Activated T-helper 2 cell treated with anti-CD3 and anti-CD28 coated beads, Interferon-gamma antibody, Interleukin-2, Interleukin-4, amounts not matched to agents 10 μg/mL and 5 μg/mL and 100 μg/mL, durations not matched to agents 14 hours and 24 hours and 36 hours (primary cell): ENCODE measurements around the gene SERINC5. TPM values are rescaled to one million over a fixed set of nuclear protein-coding genes. Genes with fewer than 3 reads are reported as not detected.
"Not testable (repeated sequence)": the region's sequence is repeated elsewhere in the genome, so short reads cannot be mapped to it uniquely, and the experiment has no call there.

ENCODE experiments used
- DNase-seq: peaks from one replicate; pipeline ENCODE4 v3.0.0; 2021; ENCODE audit warnings: low spot score
- H3K27ac Mint-ChIP-seq: one replicate; pipeline ENCODE4 v1.8.0; 2021; ENCODE audit warnings: mixed read lengths
- H3K27me3 Mint-ChIP-seq: one replicate; pipeline ENCODE4 v1.8.0; 2021; ENCODE audit warnings: low read depth, mixed read lengths
- H3K36me3 Mint-ChIP-seq: one replicate; pipeline ENCODE4 v1.8.0; 2021; ENCODE audit warnings: low read depth, mixed read lengths
- H3K4me1 Mint-ChIP-seq: one replicate; pipeline ENCODE4 v1.8.0; 2021; ENCODE audit warnings: low read depth, mixed read lengths
- H3K4me3 Mint-ChIP-seq: one replicate; pipeline ENCODE4 v1.8.0; 2021; ENCODE audit warnings: low read depth, mild to moderate bottlenecking, moderate library complexity, mixed read lengths
- H3K9me3 Mint-ChIP-seq: one replicate; pipeline ENCODE4 v1.8.0; 2021; ENCODE audit warnings: mixed read lengths
- intact Hi-C: fragments of 100-400 bp; cut with micrococcal nuclease; formaldehyde crosslinking; loops from one replicate; pipeline ENCODE4 v1.15.1; 2023
- total RNA-seq: library from RNA; stranded (reverse); gene quantifications from 2 replicates; pipeline ENCODE4 v1.2.3, GENCODE V29; 2022

Gene SERINC5
- total RNA-seq, 1 donor from 2014 or later, result 18.9 TPM

- H3K4me1 Mint-ChIP-seq, result peaks cover 26% of the 10 kb centered on the region
- no peak overlapping the region for H3K4me3 Mint-ChIP-seq
- DNase-seq, result no peak
- peaks cover 78% of the 10 kb centered on the region for H3K36me3 Mint-ChIP-seq
- H3K27me3 Mint-ChIP-seq, result no peaks in the 10 kb centered on the region
- peaks cover 3% of the 10 kb centered on the region for H3K9me3 Mint-ChIP-seq
- H3K27ac Mint-ChIP-seq, result no peak overlapping the region
- intact Hi-C loops, result no loop called here
Observed at GRCh38 chr5:80168388-80169028, 87.3 kb downstream of the SERINC5 start.

GRCh38 chr5:80165452-80165851 is 90.4 kb downstream of the SERINC5 start:
- H3K27ac Mint-ChIP-seq, result no peak overlapping the region
- H3K9me3 Mint-ChIP-seq, result peaks cover 6% of the 10 kb centered on the region
- H3K36me3 Mint-ChIP-seq, result peaks cover 88% of the 10 kb centered on the region
- no peaks in the 10 kb centered on the region for H3K27me3 Mint-ChIP-seq
- no peak overlapping the region for H3K4me3 Mint-ChIP-seq
- peaks cover 24% of the 10 kb centered on the region for H3K4me1 Mint-ChIP-seq
- intact Hi-C loops, result no loop called here
- DNase-seq, result no peak

GRCh38 chr5:80161165-80161564 is 94.7 kb downstream of the SERINC5 start:
- no peak for DNase-seq
- H3K27me3 Mint-ChIP-seq, result no peaks in the 10 kb centered on the region
- peaks cover 15% of the 10 kb centered on the region for H3K4me1 Mint-ChIP-seq
- H3K9me3 Mint-ChIP-seq, result peaks cover 6% of the 10 kb centered on the region
- H3K4me3 Mint-ChIP-seq, result no peak overlapping the region
- intact Hi-C loops, result no loop called here
- peaks cover 91% of the 10 kb centered on the region for H3K36me3 Mint-ChIP-seq
- H3K27ac Mint-ChIP-seq, result no peak overlapping the region

GRCh38 chr5:80160242-80160641 is 95.6 kb downstream of the SERINC5 start:
- peaks cover 6% of the 10 kb centered on the region for H3K9me3 Mint-ChIP-seq
- intact Hi-C loops, result no loop called here
- peaks cover 88% of the 10 kb centered on the region for H3K36me3 Mint-ChIP-seq
- no peaks in the 10 kb centered on the region for H3K27me3 Mint-ChIP-seq
- H3K4me3 Mint-ChIP-seq, result no peak overlapping the region
- H3K27ac Mint-ChIP-seq, result no peak overlapping the region
- DNase-seq, result no peak
- H3K4me1 Mint-ChIP-seq, result peaks cover 11% of the 10 kb centered on the region

- H3K4me1 Mint-ChIP-seq, result peaks cover 7% of the 10 kb centered on the region
- no peaks in the 10 kb centered on the region for H3K27me3 Mint-ChIP-seq
- H3K27ac Mint-ChIP-seq, result peak overlapping the region; percentile 7
- DNase-seq, result no peak
- intact Hi-C loops, result no loop called here
- peaks cover 86% of the 10 kb centered on the region for H3K36me3 Mint-ChIP-seq
- no peak overlapping the region for H3K4me3 Mint-ChIP-seq
- H3K9me3 Mint-ChIP-seq, result peaks cover 6% of the 10 kb centered on the region
Observed at GRCh38 chr5:80159133-80159815, 96.6 kb downstream of the SERINC5 start.

GRCh38 chr5:80156156-80156555 is 99.7 kb downstream of the SERINC5 start:
- DNase-seq, result no peak
- Mint-ChIP-seq H3K27ac (no peak overlapping the region), H3K9me3 (no peaks in the 10 kb centered on the region), H3K4me3 (no peak overlapping the region), H3K27me3 (no peaks in the 10 kb centered on the region), H3K36me3 (peaks cover 79% of the 10 kb centered on the region), H3K4me1 (peaks cover 10% of the 10 kb centered on the region)
- intact Hi-C loops, result no loop called here

GRCh38 chr5:80154749-80155148 is 101.1 kb downstream of the SERINC5 start:
- intact Hi-C loops, result no loop called here
- Mint-ChIP-seq H3K9me3 (no peaks in the 10 kb centered on the region), H3K27ac (no peak overlapping the region), H3K4me3 (no peak overlapping the region), H3K36me3 (peaks cover 80% of the 10 kb centered on the region), H3K4me1 (peaks cover 21% of the 10 kb centered on the region), H3K27me3 (no peaks in the 10 kb centered on the region)
- DNase-seq, result no peak

- H3K27me3 Mint-ChIP-seq, H3K4me3 Mint-ChIP-seq, DNase-seq, intact Hi-C loops, H3K9me3 Mint-ChIP-seq, H3K27ac Mint-ChIP-seq: not testable (repeated sequence)
- Mint-ChIP-seq H3K4me1 (peaks cover 21% of the 10 kb centered on the region), H3K36me3 (peaks cover 80% of the 10 kb centered on the region)
Observed at GRCh38 chr5:80154289-80154688, 101.6 kb downstream of the SERINC5 start.

GRCh38 chr5:80153586-80154126 is 102.2 kb downstream of the SERINC5 start:
- intact Hi-C loops, result no loop called here
- no peaks in the 10 kb centered on the region for H3K27me3 Mint-ChIP-seq
- peaks cover 21% of the 10 kb centered on the region for H3K4me1 Mint-ChIP-seq
- H3K9me3 Mint-ChIP-seq, result no peaks in the 10 kb centered on the region
- peak overlapping the region; percentile 9 for H3K27ac Mint-ChIP-seq
- peaks cover 78% of the 10 kb centered on the region for H3K36me3 Mint-ChIP-seq
- no peak overlapping the region for H3K4me3 Mint-ChIP-seq
- DNase-seq, result no peak

GRCh38 chr5:80152778-80153177 is 103.1 kb downstream of the SERINC5 start:
- Mint-ChIP-seq H3K4me3 (no peak overlapping the region), H3K9me3 (no peaks in the 10 kb centered on the region), H3K36me3 (peaks cover 71% of the 10 kb centered on the region), H3K27me3 (no peaks in the 10 kb centered on the region), H3K4me1 (peaks cover 21% of the 10 kb centered on the region), H3K27ac (peak overlapping the region; percentile 49)
- intact Hi-C loops, result no loop called here
- no peak for DNase-seq

- intact Hi-C loops, result no loop called here
- no peak overlapping the region for H3K4me3 Mint-ChIP-seq
- no peaks in the 10 kb centered on the region for H3K9me3 Mint-ChIP-seq
- no peak overlapping the region for H3K27ac Mint-ChIP-seq
- DNase-seq, result no peak
- no peaks in the 10 kb centered on the region for H3K27me3 Mint-ChIP-seq
- peaks cover 72% of the 10 kb centered on the region for H3K36me3 Mint-ChIP-seq
- H3K4me1 Mint-ChIP-seq, result peaks cover 21% of the 10 kb centered on the region
Observed at GRCh38 chr5:80151890-80152289, 104.0 kb downstream of the SERINC5 start.

- no peak for DNase-seq
- Mint-ChIP-seq H3K36me3 (peaks cover 71% of the 10 kb centered on the region), H3K4me1 (peaks cover 21% of the 10 kb centered on the region), H3K4me3 (no peak overlapping the region), H3K9me3 (no peaks in the 10 kb centered on the region), H3K27ac (peak overlapping the region; percentile 28), H3K27me3 (no peaks in the 10 kb centered on the region)
- intact Hi-C loops, result no loop called here
Observed at GRCh38 chr5:80150731-80151130, 105.1 kb downstream of the SERINC5 start.

- H3K27me3 Mint-ChIP-seq, result no peaks in the 10 kb centered on the region
- intact Hi-C loops, result no loop called here
- no peak for DNase-seq
- H3K27ac Mint-ChIP-seq, result no peak overlapping the region
- H3K4me1 Mint-ChIP-seq, result peaks cover 24% of the 10 kb centered on the region
- H3K9me3 Mint-ChIP-seq, result no peaks in the 10 kb centered on the region
- H3K36me3 Mint-ChIP-seq, result peaks cover 74% of the 10 kb centered on the region
- no peak overlapping the region for H3K4me3 Mint-ChIP-seq
Observed at GRCh38 chr5:80149161-80149609, 106.7 kb downstream of the SERINC5 start.
